ENCODE data around the gene TTC34.

The TTC34 gene

DNA sequence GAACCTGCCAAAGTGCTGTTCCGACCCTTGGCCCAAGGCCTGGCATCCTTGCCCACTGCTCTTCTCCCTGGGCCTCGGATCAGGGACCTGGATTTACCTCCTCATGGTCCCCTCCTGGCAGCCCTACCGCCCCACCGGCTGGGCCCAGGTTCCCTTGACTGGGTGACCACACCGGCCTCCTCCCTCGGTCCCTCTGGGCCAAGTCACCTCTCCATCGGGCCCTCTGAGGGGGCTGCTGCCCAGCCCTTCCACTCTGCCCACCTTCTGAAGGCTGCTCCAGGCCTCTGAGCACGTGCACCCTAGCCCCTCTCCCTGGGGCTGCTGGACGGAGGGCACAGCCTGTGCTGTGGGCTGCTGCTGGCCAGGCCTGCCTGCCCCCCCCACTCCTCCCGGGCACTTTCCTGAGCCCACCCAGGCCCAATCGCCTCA lies 159.3 kb downstream of the TTC34 start:
- TF ChIP-seq ZFX (IDR thresholded peaks at IDR 0.05; ENCODE audit: borderline replicate concordance), result no peak
- TF ChIP-seq, protein P1, sequence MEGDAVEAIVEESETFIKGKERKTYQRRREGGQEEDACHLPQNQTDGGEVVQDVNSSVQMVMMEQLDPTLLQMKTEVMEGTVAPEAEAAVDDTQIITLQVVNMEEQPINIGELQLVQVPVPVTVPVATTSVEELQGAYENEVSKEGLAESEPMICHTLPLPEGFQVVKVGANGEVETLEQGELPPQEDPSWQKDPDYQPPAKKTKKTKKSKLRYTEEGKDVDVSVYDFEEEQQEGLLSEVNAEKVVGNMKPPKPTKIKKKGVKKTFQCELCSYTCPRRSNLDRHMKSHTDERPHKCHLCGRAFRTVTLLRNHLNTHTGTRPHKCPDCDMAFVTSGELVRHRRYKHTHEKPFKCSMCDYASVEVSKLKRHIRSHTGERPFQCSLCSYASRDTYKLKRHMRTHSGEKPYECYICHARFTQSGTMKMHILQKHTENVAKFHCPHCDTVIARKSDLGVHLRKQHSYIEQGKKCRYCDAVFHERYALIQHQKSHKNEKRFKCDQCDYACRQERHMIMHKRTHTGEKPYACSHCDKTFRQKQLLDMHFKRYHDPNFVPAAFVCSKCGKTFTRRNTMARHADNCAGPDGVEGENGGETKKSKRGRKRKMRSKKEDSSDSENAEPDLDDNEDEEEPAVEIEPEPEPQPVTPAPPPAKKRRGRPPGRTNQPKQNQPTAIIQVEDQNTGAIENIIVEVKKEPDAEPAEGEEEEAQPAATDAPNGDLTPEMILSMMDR (IDR thresholded peaks at IDR 0.05), result no peak
- H3K27ac ChIP-seq, result no peak overlapping the region

DNA sequence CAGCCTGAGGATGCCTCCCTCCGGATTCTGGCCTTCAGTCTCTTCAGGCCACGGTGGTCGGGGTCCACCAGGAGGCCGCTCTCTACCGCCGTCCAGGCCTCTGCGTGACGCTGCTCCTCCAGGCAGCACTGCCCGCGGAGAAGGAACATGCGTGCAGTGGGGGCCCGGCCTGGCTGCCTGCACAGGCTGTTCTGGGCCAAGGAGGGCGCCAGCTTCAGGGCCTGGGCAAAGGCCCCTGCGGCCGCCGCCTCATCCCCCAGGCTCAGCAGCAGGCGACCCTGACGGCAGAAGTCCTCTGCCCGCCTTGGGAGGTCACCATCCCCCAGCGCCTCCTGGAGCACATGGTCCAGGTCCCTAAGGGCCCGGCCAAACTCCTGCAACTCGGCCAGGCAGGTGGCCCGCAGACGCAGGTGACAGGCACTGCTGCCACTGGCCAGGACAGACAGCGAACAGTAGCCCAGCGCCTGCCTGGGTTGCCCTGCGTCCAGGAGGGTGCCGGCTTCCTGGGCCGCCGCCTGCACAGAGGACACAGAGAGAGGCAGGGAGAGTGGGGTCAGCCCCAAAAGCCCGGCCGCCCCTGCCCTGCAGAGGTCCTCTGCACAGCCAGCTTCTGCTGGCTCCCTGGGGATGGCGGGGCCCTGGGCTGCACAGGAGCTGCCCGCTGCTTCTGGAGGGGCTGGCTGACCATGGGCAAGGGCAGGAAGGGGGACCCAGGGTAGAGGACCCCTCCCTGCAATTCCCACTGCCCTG lies 159.9 kb downstream of the TTC34 start:
- H3K27ac ChIP-seq, result no peak overlapping the region
- TF ChIP-seq ZFX (IDR thresholded peaks at IDR 0.05; ENCODE audit: borderline replicate concordance), result no peak
- TF ChIP-seq, protein P1 (IDR thresholded peaks at IDR 0.05), result no peak

DNA sequence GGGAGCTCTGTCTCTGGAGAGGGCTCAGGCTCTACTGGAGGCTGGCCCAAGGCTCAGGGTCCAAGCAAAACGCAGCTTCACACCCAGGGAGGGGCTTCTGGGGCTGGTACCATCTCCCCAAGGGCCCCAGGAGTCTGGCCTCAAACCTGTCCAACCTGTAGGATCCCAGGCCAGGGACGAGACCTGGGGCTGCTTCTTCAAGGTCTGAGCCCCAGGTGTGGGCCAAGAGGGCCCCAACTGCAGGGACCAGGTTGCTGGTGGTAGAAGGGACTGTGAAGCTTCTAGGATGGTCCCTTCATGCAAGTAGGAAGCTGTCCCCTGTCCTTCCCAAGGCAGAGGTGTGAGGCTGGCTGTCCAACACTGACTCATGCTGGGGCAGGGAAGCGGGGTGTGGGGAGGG lies 160.9 kb downstream of the TTC34 start:
- no peak overlapping the region for H3K27ac ChIP-seq
- no peak for TF ChIP-seq ZFX (IDR thresholded peaks at IDR 0.05; ENCODE audit: borderline replicate concordance)
- TF ChIP-seq, protein P1 (IDR thresholded peaks at IDR 0.05), result no peak

DNA sequence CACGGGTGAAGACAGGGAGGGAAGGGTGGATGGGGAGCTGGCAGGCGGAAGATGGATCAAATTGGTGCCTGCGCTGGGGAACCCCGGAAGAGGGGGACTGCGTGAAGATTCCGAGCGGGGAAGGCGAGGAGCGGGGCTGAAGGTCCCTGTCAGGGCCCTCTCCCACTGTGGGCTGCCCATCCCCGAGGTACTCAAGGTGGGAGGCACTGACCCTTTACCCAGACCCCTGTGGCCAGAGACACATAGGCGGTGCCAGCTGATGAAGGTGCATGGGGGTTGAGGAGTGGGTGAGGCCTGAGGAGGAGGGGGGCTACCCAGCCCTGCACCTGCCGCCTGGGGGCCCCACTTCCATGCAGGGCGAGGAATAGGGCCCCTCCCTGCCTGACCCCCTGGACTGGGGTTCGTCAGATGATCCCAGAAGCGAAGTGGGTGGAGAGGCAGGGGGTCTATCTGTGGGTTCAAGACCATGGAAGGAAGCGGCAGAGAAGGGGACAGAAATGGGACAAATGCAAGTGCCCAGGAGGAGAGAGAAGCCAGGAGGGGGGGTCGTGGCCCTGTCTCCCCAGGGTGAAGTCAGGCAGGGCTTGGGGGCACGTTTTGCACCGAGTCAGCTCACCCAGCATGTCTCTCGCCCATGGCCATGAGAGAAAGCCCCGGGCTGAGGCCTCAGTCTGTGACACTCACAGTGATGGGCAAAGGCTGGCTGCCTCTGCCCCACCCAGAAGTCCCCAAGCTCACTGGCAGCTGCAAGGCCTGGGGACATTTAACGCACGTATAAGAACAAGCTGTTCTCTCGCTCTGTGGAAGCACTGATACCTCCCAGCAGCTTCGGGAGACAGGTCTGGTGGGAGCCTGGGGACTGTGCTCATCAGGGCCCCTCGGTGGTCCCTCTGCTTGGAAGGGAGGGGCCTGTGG lies 161.6 kb downstream of the TTC34 start:
- H3K27ac ChIP-seq, result no peak overlapping the region
- TF ChIP-seq ZFX (IDR thresholded peaks at IDR 0.05; ENCODE audit: borderline replicate concordance), result no peak

DNA sequence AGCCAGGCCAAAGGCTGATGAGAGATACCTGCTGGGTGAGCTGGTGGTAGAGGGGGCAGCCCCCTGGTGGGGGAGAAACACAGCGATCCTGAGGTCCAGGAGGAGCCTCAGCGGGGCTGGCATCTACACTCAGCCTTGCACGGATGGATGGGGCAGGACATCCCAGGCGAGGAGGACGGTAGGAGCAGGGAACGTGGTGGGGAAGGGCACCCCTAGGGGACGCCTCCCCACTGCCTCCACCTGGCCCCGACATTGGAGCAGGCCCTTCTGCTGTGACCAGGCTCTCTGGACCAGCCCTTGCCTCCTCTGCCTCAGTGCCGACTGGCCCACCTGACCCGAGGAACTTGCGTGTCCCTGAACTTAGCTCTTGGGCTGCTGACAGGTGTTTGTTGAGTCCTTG lies 162.3 kb downstream of the TTC34 start:
- no peak overlapping the region for H3K27ac ChIP-seq
- no peak for TF ChIP-seq ZFX (IDR thresholded peaks at IDR 0.05; ENCODE audit: borderline replicate concordance)
- TF ChIP-seq, protein P1 (IDR thresholded peaks at IDR 0.05), result no peak

- H3K27ac ChIP-seq, result no peak overlapping the region
- TF ChIP-seq, protein P1 (IDR thresholded peaks at IDR 0.05), result no peak
- no peak for TF ChIP-seq ZFX (IDR thresholded peaks at IDR 0.05; ENCODE audit: borderline replicate concordance)
Measured at GRCh38 chr1:2638466-2639115, 162.9 kb downstream of the TTC34 start.

DNA sequence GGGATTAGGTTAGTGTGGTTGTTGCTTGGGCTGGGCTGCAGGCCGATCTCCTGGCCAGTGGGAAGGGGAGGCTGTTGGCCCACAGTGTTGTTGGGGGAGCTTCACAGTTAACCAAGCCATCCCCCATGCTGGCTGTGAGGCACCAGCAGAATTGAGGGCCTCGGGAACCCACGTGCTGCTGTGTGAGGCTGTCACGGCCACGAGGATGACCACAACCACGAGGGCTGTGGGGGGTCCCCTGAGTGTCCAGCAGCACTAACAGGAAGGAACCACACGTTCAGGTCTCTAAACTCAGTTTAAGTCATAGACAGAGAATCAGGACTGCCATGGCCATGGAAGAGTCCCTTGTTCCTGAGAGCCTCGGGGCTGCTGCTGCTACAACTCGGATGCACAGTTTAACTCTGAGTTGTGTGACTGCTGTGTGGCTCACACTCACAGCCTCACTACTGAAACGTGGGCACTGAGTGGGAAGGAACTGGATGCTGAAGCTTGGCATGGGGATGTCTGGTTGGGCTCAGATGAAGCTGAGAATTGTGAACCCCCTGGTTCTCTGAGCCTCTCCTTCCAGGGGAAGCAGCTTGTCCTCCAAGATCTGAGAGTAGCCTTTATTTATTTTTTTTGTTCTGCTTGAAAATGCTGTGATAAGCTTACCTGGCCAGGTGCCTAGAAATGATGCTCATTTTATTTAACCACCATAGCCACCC lies 163.9 kb downstream of the TTC34 start:
- no peak overlapping the region for H3K27ac ChIP-seq
- no peak for TF ChIP-seq ZFX (IDR thresholded peaks at IDR 0.05; ENCODE audit: borderline replicate concordance)
- TF ChIP-seq, protein P1 (IDR thresholded peaks at IDR 0.05), result no peak
